Activated CD8-positive, alpha-beta memory T cell treated with anti-CD3 and anti-CD28 coated beads for 4 hours (primary cell): ENCODE measurements around the gene PABPC1L.
"Not testable (repeated sequence)": the region's sequence is repeated elsewhere in the genome, so short reads cannot be mapped to it uniquely, and the experiment has no call there.

Experiments
- DNase-seq, 2 donors: peaks; one replicate each; pipeline ENCODE4 v3.0.0-alpha.2; 2020; ENCODE audit warnings: low read depth in 2 of 2

Gene PABPC1L

GRCh38 chr20:44909872-44910689, at the start of gene PABPC1L:
Gene PABPC1L, plus strand, starts transcription at chr20:44910060. Its CDS starts 84 bp downstream, at chr20:44910144.
- DNase-seq, result peak; percentile 62

GRCh38 chr20:44861531-44862006, 48.3 kb upstream of the PABPC1L start:
- DNase-seq, result no peak

GRCh38 chr20:44862286-44862685, 47.6 kb upstream of the PABPC1L start:
- DNase-seq, result no peak

GRCh38 chr20:44863365-44864084, 46.3 kb upstream of the PABPC1L start:
- DNase-seq, result not testable (repeated sequence)

GRCh38 chr20:44864493-44864892, 45.4 kb upstream of the PABPC1L start:
- not testable (repeated sequence) for DNase-seq

- no peak for DNase-seq
Observed at GRCh38 chr20:44866703-44867335, 43.0 kb upstream of the PABPC1L start.

- DNase-seq, result no peak
Observed at GRCh38 chr20:44869471-44869870, 40.4 kb upstream of the PABPC1L start.

- DNase-seq, result not testable (repeated sequence)
Observed at GRCh38 chr20:44882360-44882759, 27.5 kb upstream of the PABPC1L start.

- DNase-seq, result no peak
Observed at GRCh38 chr20:44883214-44883902, 26.5 kb upstream of the PABPC1L start.

GRCh38 chr20:44884907-44885391, 24.9 kb upstream of the PABPC1L start:
- no peak for DNase-seq

- peak; percentile 94 to 95 for DNase-seq
Observed at GRCh38 chr20:44885392-44886265, 24.2 kb upstream of the PABPC1L start, which contains the start of gene YWHAB. Gene YWHAB, plus strand, starts transcription at chr20:44885705. Its CDS starts 15,829 bp downstream, at chr20:44901534.

- DNase-seq, result no peak
Observed at GRCh38 chr20:44886266-44886651, 23.6 kb upstream of the PABPC1L start.

- DNase-seq, result no peak
Observed at GRCh38 chr20:44886828-44887227, 23.0 kb upstream of the PABPC1L start.

GRCh38 chr20:44887466-44887865, 22.4 kb upstream of the PABPC1L start:
- DNase-seq, result no peak

GRCh38 chr20:44888226-44889103, 21.4 kb upstream of the PABPC1L start:
- no peak for DNase-seq

GRCh38 chr20:44891826-44892225, 18.0 kb upstream of the PABPC1L start:
- DNase-seq, result no peak

GRCh38 chr20:44894959-44895358, 14.9 kb upstream of the PABPC1L start:
- no peak for DNase-seq

- DNase-seq, result no peak
Observed at GRCh38 chr20:44896583-44896982, 13.3 kb upstream of the PABPC1L start.

GRCh38 chr20:44897133-44897532, 12.7 kb upstream of the PABPC1L start:
- no peak for DNase-seq
